GM21825 (cell line): Measurements from ENCODE around the gene LRP2.
A peak's percentile ranks its signal among the peaks of the same experiment; 100 is the strongest.
"Not testable (repeated sequence)": the region's sequence is repeated elsewhere in the genome, so short reads cannot be mapped to it uniquely, and the experiment has no call there.

Experiments used
- ATAC-seq: cut with Tn5 transposase; IDR thresholded peaks from one replicate; pipeline ENCODE4 v1.9.1; 2021; ENCODE audit warnings: mild to moderate bottlenecking, moderate library complexity; ENCODE audit not compliant: unreplicated experiment

Gene LRP2

DNA sequence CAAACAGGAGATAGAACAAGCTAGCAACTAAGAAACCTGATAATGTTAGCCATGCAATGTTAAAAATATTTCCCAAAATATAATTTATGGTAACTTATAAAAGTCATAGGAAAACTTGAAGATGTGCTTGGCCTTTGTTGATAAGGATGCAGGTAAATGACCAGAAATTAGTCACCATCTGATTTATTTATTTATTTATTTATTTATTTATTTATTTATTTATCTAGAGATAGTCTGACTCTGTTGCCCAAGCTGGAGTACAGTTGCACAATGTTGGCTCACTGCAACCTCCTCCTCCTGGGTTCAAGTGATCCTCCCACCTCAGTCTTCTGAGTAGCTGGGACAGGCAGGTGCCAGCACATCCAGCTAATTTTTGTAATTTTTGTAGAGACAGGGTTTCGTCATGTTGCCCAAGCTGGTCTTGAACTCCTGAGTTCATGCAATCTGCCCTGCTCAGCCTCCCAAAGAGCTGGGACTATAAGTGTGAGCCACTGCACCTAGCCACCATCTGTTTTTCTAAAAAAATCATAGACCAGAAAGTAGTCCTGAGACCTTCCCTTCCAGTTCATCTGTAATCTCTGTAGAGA lies 183.4 kb downstream of the LRP2 start:
- no peak for ATAC-seq

DNA sequence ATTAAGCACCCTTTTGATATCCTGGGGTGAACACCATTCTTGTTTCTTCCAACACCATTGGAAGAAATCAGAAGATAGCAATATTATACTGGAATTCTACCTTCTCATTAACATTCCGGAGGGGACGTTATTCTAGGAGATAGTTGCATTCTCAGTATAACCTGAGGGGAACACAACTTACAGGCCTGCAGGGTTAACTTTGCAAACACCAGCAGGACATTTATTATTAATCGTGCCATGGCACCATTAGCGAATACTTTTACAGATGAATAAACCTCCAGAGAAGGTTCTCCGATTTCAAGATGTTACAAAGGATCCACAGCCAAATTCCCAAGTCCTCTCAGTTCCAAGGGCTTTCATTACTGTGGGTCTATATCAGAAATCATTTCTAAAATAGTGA lies 184.0 kb downstream of the LRP2 start:
- ATAC-seq = no peak

- no peak for ATAC-seq
Observed at GRCh38 chr2:169175112-169175511, 187.2 kb downstream of the LRP2 start.

DNA sequence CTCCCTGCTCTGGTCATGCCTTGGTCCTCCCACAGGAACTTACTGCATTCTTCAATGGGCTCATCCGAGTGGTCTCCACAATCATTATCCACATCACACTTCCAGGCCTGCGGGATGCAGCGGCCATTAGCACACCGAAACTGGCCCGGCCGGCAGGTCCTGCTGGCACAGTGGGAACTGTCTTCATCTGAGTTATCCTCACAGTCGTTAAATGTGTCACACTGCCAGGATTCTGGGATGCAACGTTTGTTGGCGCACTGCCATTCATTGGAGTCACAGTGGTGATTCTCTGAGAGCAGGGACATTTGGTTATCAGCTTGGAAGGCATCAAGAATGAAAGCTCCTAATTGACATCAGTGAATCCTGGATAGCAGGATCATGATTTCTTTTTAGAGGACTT lies 188.5 kb downstream of the LRP2 start:
- no peak for ATAC-seq

DNA sequence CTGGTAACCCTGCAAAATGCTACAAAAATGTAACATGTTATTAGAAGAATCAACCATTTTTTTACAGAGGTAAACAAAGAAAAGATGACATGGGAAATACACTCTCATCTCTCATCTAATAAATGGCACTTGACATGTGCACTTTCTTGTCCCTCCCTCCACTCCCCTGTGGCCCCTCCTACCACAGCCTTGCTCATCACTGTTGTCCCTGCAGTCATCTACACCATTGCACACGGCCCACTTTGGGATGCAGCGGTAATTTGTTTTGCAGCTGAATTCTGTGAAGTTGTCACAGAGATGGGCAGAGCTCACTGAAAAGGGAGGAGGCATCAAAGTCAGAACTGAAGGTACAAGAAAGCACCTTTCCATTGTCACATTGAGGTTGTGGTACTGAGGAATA lies 189.4 kb downstream of the LRP2 start:
- no peak for ATAC-seq

- no peak for ATAC-seq
Observed at GRCh38 chr2:169172151-169172735, 190.1 kb downstream of the LRP2 start.

GRCh38 chr2:169165791-169166190 lies 196.5 kb downstream of the LRP2 start:
- ATAC-seq = no peak

DNA sequence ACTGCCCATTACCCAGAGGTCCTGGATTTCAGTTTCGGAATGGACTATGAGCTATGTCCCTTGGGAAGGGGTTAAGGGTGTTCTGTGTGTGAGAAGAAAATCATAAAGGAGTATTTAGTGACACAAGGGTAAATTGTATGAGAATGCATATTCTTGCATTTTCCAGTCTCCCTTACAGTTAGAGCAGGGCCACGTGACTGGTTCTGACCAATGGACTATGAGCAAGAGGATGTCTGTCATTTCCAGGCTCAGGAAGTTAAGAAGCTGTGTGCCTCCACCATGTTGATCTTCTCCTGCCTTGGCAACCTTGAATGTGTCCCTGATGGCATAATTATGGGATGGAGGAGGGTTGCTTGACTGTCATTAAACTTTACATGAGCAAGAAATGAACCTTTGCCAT lies 198.0 kb downstream of the LRP2 start:
- ATAC-seq = no peak

DNA sequence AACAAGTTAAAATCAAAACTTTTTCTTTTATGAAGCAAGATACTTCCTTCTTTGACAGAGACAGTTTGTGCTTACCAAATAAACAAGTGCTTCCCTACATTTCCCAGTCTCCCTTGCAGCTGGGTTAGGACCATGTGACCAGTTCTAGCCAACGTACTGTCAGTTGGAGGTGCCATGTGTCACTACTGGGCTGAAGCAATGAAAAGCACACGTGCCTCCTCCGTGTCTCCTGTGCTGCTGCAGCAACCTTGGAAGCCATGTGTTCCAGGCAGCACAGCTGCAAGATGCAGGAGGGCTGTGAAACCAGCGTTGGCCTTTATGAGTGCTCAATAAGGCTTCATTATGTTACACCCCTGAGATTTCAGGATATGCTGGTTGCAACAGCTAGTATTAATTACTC lies 199.7 kb downstream of the LRP2 start:
- no peak for ATAC-seq

DNA sequence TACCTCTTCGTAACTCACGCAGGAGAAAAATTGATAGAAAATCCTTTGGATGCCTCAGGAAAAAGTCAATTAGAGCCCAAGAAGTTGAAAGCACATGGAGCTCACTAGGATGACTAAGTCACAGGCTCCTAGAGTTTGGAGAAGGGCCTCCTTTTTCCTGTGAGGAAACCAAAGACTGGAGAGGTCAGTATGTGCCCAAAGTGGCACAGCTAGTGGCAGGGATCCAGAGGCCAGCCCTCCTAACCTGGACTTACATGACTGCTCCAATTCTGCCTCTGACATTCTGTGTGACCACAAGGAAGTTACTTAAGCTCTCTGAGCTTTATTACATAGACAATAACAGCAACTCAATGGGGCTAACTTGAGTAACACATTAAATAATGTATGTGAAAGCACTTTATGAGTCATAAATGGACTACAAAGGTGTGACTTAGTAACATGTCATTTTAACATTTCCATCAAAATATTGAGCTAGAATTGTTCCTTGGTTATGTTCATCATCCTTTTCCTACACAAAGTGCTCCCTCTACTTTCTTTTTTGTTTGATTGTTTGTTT lies 201.3 kb downstream of the LRP2 start:
- no peak for ATAC-seq

- ATAC-seq = no peak
Observed at GRCh38 chr2:169159686-169160085, 202.6 kb downstream of the LRP2 start.

DNA sequence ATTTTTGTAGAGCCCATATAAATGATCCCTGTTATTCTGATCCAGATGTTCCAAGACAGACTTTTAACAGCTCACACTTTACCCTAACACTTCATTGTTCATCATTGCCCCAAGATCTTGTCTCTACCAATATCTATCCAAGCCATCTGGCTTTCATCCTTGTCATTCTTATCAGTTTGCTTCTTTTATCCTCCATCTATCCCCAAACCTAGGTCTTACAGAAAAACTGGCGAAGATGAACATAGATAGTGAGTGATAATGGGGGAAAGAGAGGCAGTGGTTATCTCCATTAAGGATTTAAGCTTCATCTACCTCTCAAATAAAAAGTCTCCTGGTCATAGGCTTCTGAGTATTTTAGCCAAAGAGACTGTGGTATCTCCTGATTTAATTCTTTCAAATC lies 203.5 kb downstream of the LRP2 start:
- ATAC-seq = no peak

DNA sequence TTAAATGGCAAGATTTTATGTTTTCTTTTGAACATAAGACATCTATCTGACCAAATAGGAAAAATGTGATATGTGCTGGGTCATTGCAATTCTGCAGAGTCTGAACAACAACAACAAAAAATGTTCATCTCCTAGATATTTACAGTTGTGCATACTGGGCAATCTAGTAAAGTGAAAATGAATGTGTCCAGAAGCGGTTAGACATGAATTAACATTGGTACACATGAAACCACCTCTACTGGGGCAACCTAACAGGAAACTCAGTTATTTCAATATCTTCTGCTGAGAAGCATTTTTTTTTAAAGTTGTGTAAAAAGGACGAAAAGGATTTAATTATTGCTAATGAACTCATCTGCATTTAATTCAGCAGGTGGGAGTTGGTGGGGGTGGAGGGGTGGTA lies 216.1 kb downstream of the LRP2 start:
- no peak for ATAC-seq

- no peak for ATAC-seq
Observed at GRCh38 chr2:169143998-169144397, 218.3 kb downstream of the LRP2 start.

- peak; percentile 73 for ATAC-seq
Observed at GRCh38 chr2:169141713-169142352, 220.5 kb downstream of the LRP2 start.

- ATAC-seq = no peak
Observed at GRCh38 chr2:169139993-169140767, 222.2 kb downstream of the LRP2 start.

GRCh38 chr2:169139145-169139544 lies 223.2 kb downstream of the LRP2 start:
- ATAC-seq = no peak

DNA sequence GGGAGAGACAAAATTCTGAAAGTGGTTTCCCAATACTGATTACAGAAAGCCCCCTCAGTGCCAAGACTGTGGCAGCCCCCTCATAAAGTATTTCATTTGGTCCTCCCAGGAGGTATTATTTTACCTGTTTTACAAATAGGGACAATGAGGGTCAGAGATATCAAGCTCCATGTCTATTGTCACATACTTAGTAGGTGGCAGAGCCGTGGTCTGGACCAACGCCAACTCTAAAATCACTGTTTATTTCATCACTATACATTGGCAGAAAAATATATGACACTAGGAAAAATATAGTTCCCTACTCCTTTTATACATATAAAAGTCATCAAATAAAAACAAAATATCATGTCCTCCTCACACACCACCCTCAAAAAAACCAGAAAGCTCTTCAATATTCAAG lies 224.4 kb downstream of the LRP2 start:
- no peak for ATAC-seq

GRCh38 chr2:169136885-169137534 lies 225.3 kb downstream of the LRP2 start:
- ATAC-seq = no peak

- not testable (repeated sequence) for ATAC-seq
Observed at GRCh38 chr2:169136428-169136827, 225.9 kb downstream of the LRP2 start.

- ATAC-seq = not testable (repeated sequence)
Observed at GRCh38 chr2:169134272-169134671, 228.1 kb downstream of the LRP2 start.
